Measurements from ENCODE around the gene SNRPF.
"Not testable (repeated sequence)": the region's sequence is repeated elsewhere in the genome, so short reads cannot be mapped to it uniquely, and the experiment has no call there.

Gene SNRPF

GRCh38 chr12:95858451-95859343, at the start of gene SNRPF:
TSS of gene SNRPF (plus strand) at chr12:95858952. CDS start at chr12:95859074, 122 bp downstream.
- DNase-seq, result peak; percentile 96

GRCh38 chr12:95809000-95809680, 49.6 kb upstream of the SNRPF start:
- DNase-seq, result no peak

GRCh38 chr12:95810411-95810810, 48.3 kb upstream of the SNRPF start:
- no peak for DNase-seq

- not testable (repeated sequence) for DNase-seq
These were observed 46.6 kb upstream of the SNRPF start for GRCh38 chr12:95812155-95812554.

- peak; percentile 28 for DNase-seq
These were observed 43.0 kb upstream of the SNRPF start for GRCh38 chr12:95815632-95816212.

GRCh38 chr12:95820096-95820703, 38.6 kb upstream of the SNRPF start:
- peak; percentile 42 for DNase-seq

- DNase-seq, result no peak
These were observed 29.4 kb upstream of the SNRPF start for GRCh38 chr12:95829395-95829794.

- DNase-seq, result no peak
These were observed 28.2 kb upstream of the SNRPF start for GRCh38 chr12:95830335-95831089.

- DNase-seq, result no peak
These were observed 24.2 kb upstream of the SNRPF start for GRCh38 chr12:95834572-95834971.

- DNase-seq, result no peak
These were observed 22.6 kb upstream of the SNRPF start for GRCh38 chr12:95836185-95836609.

GRCh38 chr12:95836630-95837239, 22.0 kb upstream of the SNRPF start:
- no peak for DNase-seq

- no peak for DNase-seq
These were observed 21.3 kb upstream of the SNRPF start for GRCh38 chr12:95837240-95838038.

- DNase-seq, result no peak
These were observed 20.6 kb upstream of the SNRPF start for GRCh38 chr12:95838125-95838524.

GRCh38 chr12:95842426-95842825, 16.3 kb upstream of the SNRPF start:
- not testable (repeated sequence) for DNase-seq

- DNase-seq, result no peak
These were observed 10.0 kb upstream of the SNRPF start for GRCh38 chr12:95848575-95849388.

- DNase-seq, result no peak
These were observed 7.1 kb upstream of the SNRPF start for GRCh38 chr12:95851606-95852005.

GRCh38 chr12:95852133-95852532, 6.6 kb upstream of the SNRPF start:
- no peak for DNase-seq

- DNase-seq, result no peak
These were observed 1.6 kb upstream of the SNRPF start for GRCh38 chr12:95857156-95857555.

- DNase-seq, result no peak
These were observed 953 bp upstream of the SNRPF start for GRCh38 chr12:95857799-95858198.

- no peak for DNase-seq
These were observed 628 bp downstream of the SNRPF start for GRCh38 chr12:95859344-95859816.
